ENCODE data around the gene CD24. TPM values are rescaled to one million over a fixed set of nuclear protein-coding genes. Genes with fewer than 3 reads are reported as not detected.

Gene CD24
- total and polyA plus RNA-seq, 2 experiments from 2014 or later = 109 to 168 TPM

GRCh38 chr6:106979435-106979884, 4.9 kb upstream of the CD24 start:
- no peaks in the 10 kb centered on the region for H3K4me1 ChIP-seq (ENCODE audit: low read depth)
- no peaks in the 10 kb centered on the region for H3K9me3 ChIP-seq (ENCODE audit: low read depth)
- DNase-seq (ENCODE audit: low read depth in 1 of 2, low spot score in 1 of 2) = peak; percentile 88 to 94
- TF ChIP-seq CTCF (IDR thresholded peaks at IDR 0.05; ENCODE audit: low read depth, low read length) = peak; percentile 96
- no peaks in the 10 kb centered on the region for H3K27me3 ChIP-seq
- H3K36me3 ChIP-seq = no peaks in the 10 kb centered on the region
- H3K4me3 ChIP-seq = no peak overlapping the region
- H3K27ac ChIP-seq = no peak overlapping the region

- TF ChIP-seq CTCF (IDR thresholded peaks at IDR 0.05; ENCODE audit: low read depth, low read length) = no peak
- Histone ChIP-seq H3K4me3 (no peak overlapping the region), H3K27ac (no peak overlapping the region), H3K9me3 (ENCODE audit: low read depth) (no peaks in the 10 kb centered on the region), H3K4me1 (ENCODE audit: low read depth) (peaks cover 6% of the 10 kb centered on the region), H3K36me3 (no peaks in the 10 kb centered on the region), H3K27me3 (no peaks in the 10 kb centered on the region)
- no peak for DNase-seq (ENCODE audit: low read depth in 1 of 2, low spot score in 1 of 2)
Measured at GRCh38 chr6:106977246-106977645, 2.7 kb upstream of the CD24 start.

GRCh38 chr6:106976270-106976669, 1.7 kb upstream of the CD24 start:
- Histone ChIP-seq H3K36me3 (no peaks in the 10 kb centered on the region), H3K4me3 (peak overlapping the region; percentile 75), H3K9me3 (ENCODE audit: low read depth) (no peaks in the 10 kb centered on the region), H3K27ac (no peak overlapping the region), H3K27me3 (no peaks in the 10 kb centered on the region), H3K4me1 (ENCODE audit: low read depth) (peaks cover 6% of the 10 kb centered on the region)
- no peak for DNase-seq (ENCODE audit: low read depth in 1 of 2, low spot score in 1 of 2)
- no peak for TF ChIP-seq CTCF (IDR thresholded peaks at IDR 0.05; ENCODE audit: low read depth, low read length)

- Histone ChIP-seq H3K27ac (peak overlapping the region; percentile 74), H3K36me3 (no peaks in the 10 kb centered on the region), H3K4me3 (peak overlapping the region; percentile 75), H3K27me3 (no peaks in the 10 kb centered on the region), H3K9me3 (ENCODE audit: low read depth) (no peaks in the 10 kb centered on the region), H3K4me1 (ENCODE audit: low read depth) (peaks cover 6% of the 10 kb centered on the region)
- TF ChIP-seq CTCF (IDR thresholded peaks at IDR 0.05; ENCODE audit: low read depth, low read length) = no peak
- DNase-seq (ENCODE audit: low read depth in 1 of 2, low spot score in 1 of 2) = peak; percentile 6 to 24
Measured at GRCh38 chr6:106975738-106976064, 1.2 kb upstream of the CD24 start.

- Histone ChIP-seq H3K36me3 (no peaks in the 10 kb centered on the region), H3K27ac (peak overlapping the region; percentile 74), H3K4me3 (peak overlapping the region; percentile 75), H3K4me1 (ENCODE audit: low read depth) (peaks cover 6% of the 10 kb centered on the region), H3K27me3 (no peaks in the 10 kb centered on the region), H3K9me3 (ENCODE audit: low read depth) (no peaks in the 10 kb centered on the region)
- peak; percentile 7 to 78 for DNase-seq (ENCODE audit: low read depth in 1 of 2, low spot score in 1 of 2)
- no peak for TF ChIP-seq CTCF (IDR thresholded peaks at IDR 0.05; ENCODE audit: low read depth, low read length)
Measured at GRCh38 chr6:106974999-106975737, 639 bp upstream of the CD24 start.
